Smooth muscle cell of the brain vasculature (primary cell): ENCODE measurements around the gene ELFN2.
"Not testable (repeated sequence)": the region's sequence is repeated elsewhere in the genome, so short reads cannot be mapped to it uniquely, and the experiment has no call there.

Experiments
- DNase-seq: peaks from one replicate; pipeline ENCODE4 v3.0.0-alpha.2; 2012; ENCODE audit warnings: low read depth, low spot score

The ELFN2 gene

GRCh38 chr22:37427135-37427710, at the start of gene ELFN2:
Gene ELFN2 (minus strand): TSS chr22:37427479. CDS start chr22:37375534, 51,945 bp downstream.
- no peak for DNase-seq

GRCh38 chr22:37476389-37477329, 49.4 kb upstream of the ELFN2 start:
- DNase-seq: no peak

- DNase-seq: no peak
Measured at GRCh38 chr22:37474447-37475090, 47.3 kb upstream of the ELFN2 start.

- no peak for DNase-seq
Measured at GRCh38 chr22:37473437-37473946, 46.2 kb upstream of the ELFN2 start.

GRCh38 chr22:37472418-37473006, 45.2 kb upstream of the ELFN2 start:
- no peak for DNase-seq

GRCh38 chr22:37471727-37472417, 44.6 kb upstream of the ELFN2 start:
- no peak for DNase-seq

GRCh38 chr22:37470087-37470445, 42.8 kb upstream of the ELFN2 start:
- DNase-seq: no peak

- DNase-seq: no peak
Measured at GRCh38 chr22:37469416-37470086, 42.3 kb upstream of the ELFN2 start.

GRCh38 chr22:37468201-37468695, 41.0 kb upstream of the ELFN2 start:
- DNase-seq: not testable (repeated sequence)

GRCh38 chr22:37467391-37467955, 40.2 kb upstream of the ELFN2 start:
- DNase-seq: no peak

GRCh38 chr22:37464181-37464580, 36.9 kb upstream of the ELFN2 start:
- DNase-seq: no peak

GRCh38 chr22:37462983-37463382, 35.7 kb upstream of the ELFN2 start:
- no peak for DNase-seq

GRCh38 chr22:37462436-37462835, 35.2 kb upstream of the ELFN2 start:
- no peak for DNase-seq

- no peak for DNase-seq
Measured at GRCh38 chr22:37461961-37462360, 34.7 kb upstream of the ELFN2 start.

GRCh38 chr22:37460684-37461083, 33.4 kb upstream of the ELFN2 start:
- no peak for DNase-seq

GRCh38 chr22:37459206-37459605, 31.9 kb upstream of the ELFN2 start:
- no peak for DNase-seq

- no peak for DNase-seq
Measured at GRCh38 chr22:37457093-37457893, 30.0 kb upstream of the ELFN2 start.

- no peak for DNase-seq
Measured at GRCh38 chr22:37456346-37456745, 29.1 kb upstream of the ELFN2 start.

GRCh38 chr22:37455896-37456295, 28.6 kb upstream of the ELFN2 start:
- no peak for DNase-seq
